Measurements from ENCODE around the gene ATN1. TPM values are rescaled to one million over a fixed set of nuclear protein-coding genes. Genes with fewer than 3 reads are reported as not detected.
"Not testable (repeated sequence)": the region's sequence is repeated elsewhere in the genome, so short reads cannot be mapped to it uniquely, and the experiment has no call there.

Gene ATN1
- total RNA-seq, 1 donor from 2014 or later: 149 TPM

- peak; percentile 9 for ATAC-seq
- Histone ChIP-seq H3K27ac (peak overlapping the region; percentile 67), H3K4me3 (no peak overlapping the region), H3K36me3 (peaks cover 16% of the 10 kb centered on the region), H3K4me1 (peaks cover 14% of the 10 kb centered on the region), H3K27me3 (no peaks in the 10 kb centered on the region), H3K9me3 (no peaks in the 10 kb centered on the region)
- no peak for TF ChIP-seq CTCF (IDR thresholded peaks at IDR 0.05)
- intact Hi-C loops (cut with DNase I): no loop called here
- peak; percentile 76 for DNase-seq
Measured at GRCh38 chr12:6887460-6887859, 40.3 kb upstream of the ATN1 start.

- Histone ChIP-seq H3K4me3 (no peak overlapping the region), H3K27ac (peak overlapping the region; percentile 36), H3K4me1 (peaks cover 14% of the 10 kb centered on the region), H3K36me3 (peaks cover 16% of the 10 kb centered on the region), H3K9me3 (no peaks in the 10 kb centered on the region), H3K27me3 (no peaks in the 10 kb centered on the region)
- no peak for TF ChIP-seq CTCF (IDR thresholded peaks at IDR 0.05)
- no peak for DNase-seq
- intact Hi-C loops (cut with DNase I): no loop called here
- no peak for ATAC-seq
Measured at GRCh38 chr12:6888360-6888759, 39.4 kb upstream of the ATN1 start.

DNA sequence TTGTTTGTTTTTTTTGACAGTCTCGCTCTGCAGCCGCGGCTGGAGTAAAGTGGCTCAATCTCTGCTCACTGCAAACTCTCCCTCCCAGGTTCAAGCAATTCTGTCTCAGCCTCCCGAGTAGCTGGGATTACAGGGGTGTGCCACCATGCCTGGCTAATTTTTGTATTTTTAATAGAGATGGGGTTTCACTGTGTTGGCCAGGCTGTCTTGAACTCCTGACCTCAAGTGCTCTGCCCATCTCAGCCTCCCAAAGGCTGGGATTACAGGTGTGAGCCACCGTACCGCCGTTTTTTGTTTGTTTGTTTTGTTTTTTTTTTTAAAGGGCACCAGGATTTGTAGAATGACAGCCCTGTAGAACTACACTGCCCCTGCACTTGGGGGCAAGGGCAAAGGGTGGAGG, 39.0 kb upstream of the ATN1 start:
- DNase-seq; H3K27ac ChIP-seq; H3K27me3 ChIP-seq; H3K9me3 ChIP-seq; ATAC-seq; intact Hi-C loops (cut with DNase I); H3K4me3 ChIP-seq: not testable (repeated sequence)
- H3K36me3 ChIP-seq: peaks cover 11% of the 10 kb centered on the region
- peaks cover 14% of the 10 kb centered on the region for H3K4me1 ChIP-seq

GRCh38 chr12:6889775-6890573, 37.8 kb upstream of the ATN1 start:
- H3K27me3 ChIP-seq; intact Hi-C loops (cut with DNase I); ATAC-seq; DNase-seq; H3K9me3 ChIP-seq; H3K4me3 ChIP-seq; H3K36me3 ChIP-seq: not testable (repeated sequence)
- H3K27ac ChIP-seq: peak overlapping the region; percentile 91
- H3K4me1 ChIP-seq: peaks cover 14% of the 10 kb centered on the region

DNA sequence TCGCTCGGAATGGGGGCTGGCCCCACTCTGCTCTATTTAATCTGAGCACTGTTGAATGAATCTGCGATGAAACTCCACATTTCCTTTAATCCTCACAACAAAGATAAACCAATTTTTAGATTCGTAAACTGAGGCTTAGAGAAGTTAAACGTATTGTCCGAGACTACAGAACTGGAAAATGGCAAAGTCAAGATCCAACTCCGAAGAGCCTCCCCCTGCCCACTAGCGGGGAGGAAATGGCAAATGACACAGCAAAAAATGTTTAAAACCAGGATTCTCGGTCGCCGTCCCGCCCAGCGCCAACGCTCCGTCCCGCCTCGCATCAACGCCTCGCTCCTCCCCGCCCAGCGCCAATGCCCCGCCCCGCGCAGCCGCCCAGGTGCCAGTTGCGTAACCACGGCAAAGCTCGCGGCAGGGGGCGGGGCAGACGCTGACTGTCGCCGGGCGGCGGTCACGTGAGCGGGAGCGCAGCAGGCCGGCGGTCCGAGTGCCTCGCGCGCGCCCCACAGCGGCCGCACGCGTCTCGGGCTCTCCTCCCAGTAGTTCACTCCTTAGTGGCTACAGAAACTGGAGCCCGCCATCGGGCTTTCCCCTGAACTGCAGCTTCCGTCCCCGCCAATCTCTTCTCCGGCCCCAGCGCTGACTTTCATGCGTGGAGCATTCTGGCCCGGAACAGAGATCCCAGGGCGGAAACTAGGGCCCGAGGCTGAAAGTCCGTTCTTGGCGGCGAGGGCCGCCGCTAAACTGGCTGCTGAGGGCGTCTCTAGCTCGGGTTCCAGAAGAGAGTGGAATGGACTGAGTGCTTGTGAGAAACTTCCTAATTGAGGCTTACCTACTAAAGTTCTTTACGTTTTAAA, 36.7 kb upstream of the ATN1 start:
- no peaks in the 10 kb centered on the region for H3K36me3 ChIP-seq
- H3K27me3 ChIP-seq: no peaks in the 10 kb centered on the region
- H3K4me1 ChIP-seq: peaks cover 14% of the 10 kb centered on the region
- intact Hi-C loops (cut with DNase I): no loop called here
- peak overlapping the region; percentile 91 for H3K27ac ChIP-seq
- H3K9me3 ChIP-seq: no peaks in the 10 kb centered on the region
- DNase-seq (peak; percentile 99), ATAC-seq (peak; percentile 99)
- H3K4me3 ChIP-seq: peak overlapping the region; percentile 53
- peak; percentile 87 for TF ChIP-seq CTCF (IDR thresholded peaks at IDR 0.05)

DNA sequence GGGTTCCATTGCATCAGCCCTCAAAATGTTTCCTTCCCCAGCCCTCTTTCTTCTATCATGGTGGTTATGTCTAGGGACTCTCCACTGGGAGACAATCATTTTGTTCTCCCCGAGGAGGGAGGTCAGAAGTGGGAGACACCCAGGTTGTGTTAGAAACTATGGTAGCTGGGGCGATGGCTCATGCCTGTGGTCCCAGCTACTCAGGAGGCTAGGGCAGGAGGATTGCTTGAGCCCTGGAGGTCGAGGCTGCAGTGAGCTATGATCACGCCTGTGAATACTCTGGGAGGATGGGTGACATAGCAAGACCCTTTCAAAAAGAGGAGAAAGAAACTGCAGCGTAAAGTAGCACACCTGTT, 36.1 kb upstream of the ATN1 start:
- TF ChIP-seq CTCF (IDR thresholded peaks at IDR 0.05): no peak
- Histone ChIP-seq H3K4me1 (peaks cover 14% of the 10 kb centered on the region), H3K9me3 (no peaks in the 10 kb centered on the region), H3K36me3 (no peaks in the 10 kb centered on the region), H3K4me3 (peak overlapping the region; percentile 53), H3K27ac (peak overlapping the region; percentile 91), H3K27me3 (no peaks in the 10 kb centered on the region)
- no peak for DNase-seq
- no peak for ATAC-seq
- intact Hi-C loops (cut with DNase I): no loop called here

DNA sequence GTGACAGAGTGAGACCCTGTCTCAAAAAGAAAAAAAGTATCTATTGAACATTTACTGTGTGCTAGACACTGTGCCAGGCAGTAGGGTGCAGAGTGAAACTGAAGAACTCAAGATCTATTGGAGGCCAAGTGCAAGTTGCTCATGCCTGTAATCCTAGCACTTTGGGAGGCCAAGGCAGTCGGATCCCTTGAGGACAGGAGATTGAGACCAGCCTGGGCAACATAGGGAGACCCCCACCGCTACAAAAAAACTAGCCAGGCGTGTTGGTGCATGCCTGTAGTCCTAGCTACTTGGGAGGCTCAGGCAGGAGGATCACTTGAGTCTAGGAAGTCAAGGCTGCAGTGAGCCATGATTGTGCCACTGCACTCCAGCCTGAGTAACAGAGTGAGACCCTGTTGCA, 35.1 kb upstream of the ATN1 start:
- ATAC-seq; H3K4me3 ChIP-seq; H3K9me3 ChIP-seq; H3K36me3 ChIP-seq; H3K27me3 ChIP-seq; H3K27ac ChIP-seq; DNase-seq; H3K4me1 ChIP-seq; intact Hi-C loops (cut with DNase I): not testable (repeated sequence)
